ENCODE data around the gene POU4F1.

- no peak for TF ChIP-seq CTCF (IDR thresholded peaks at IDR 0.05)
- no peak for TF ChIP-seq POLR2AphosphoS5 (IDR thresholded peaks at IDR 0.05; ENCODE audit: insufficient read depth in 1 of 2, low read depth in 1 of 2)
Observed at GRCh38 chr13:78595495-78596398, 7.6 kb downstream of the POU4F1 start.
